Stimulated activated CD8-positive, alpha-beta memory T cell treated with anti-CD3 and anti-CD28 coated beads, Interleukin-2, amount 100 ng/mL, for 1 hour (primary cell): ENCODE measurements around the gene ZFR.

ENCODE experiments used
- DNase-seq, 2 donors: peaks; one replicate each; pipeline ENCODE4 v3.0.0-alpha.2; 2020; ENCODE audit warnings: low read depth in 2 of 2

Gene ZFR

GRCh38 chr5:32444431-32445286 is at the start of gene ZFR:
ZFR (minus strand) TSS chr5:32444740; CDS start chr5:32444658, 82 bp downstream.
- DNase-seq: peak; percentile 82 to 86

- DNase-seq: no peak
These were observed 46.5 kb upstream of the ZFR start for GRCh38 chr5:32490972-32491557.

- peak; percentile 46 to 58 for DNase-seq
These were observed 45.4 kb upstream of the ZFR start for GRCh38 chr5:32489791-32490562.

- no peak for DNase-seq
These were observed 42.9 kb upstream of the ZFR start for GRCh38 chr5:32487424-32487823.

- no peak for DNase-seq
These were observed 42.5 kb upstream of the ZFR start for GRCh38 chr5:32487008-32487407.

- no peak for DNase-seq
These were observed 37.7 kb upstream of the ZFR start for GRCh38 chr5:32482193-32482592.

- DNase-seq: no peak
These were observed 34.6 kb upstream of the ZFR start for GRCh38 chr5:32479096-32479495.

GRCh38 chr5:32476891-32477290 is 32.4 kb upstream of the ZFR start:
- no peak for DNase-seq

GRCh38 chr5:32475334-32476097 is 31.0 kb upstream of the ZFR start:
- DNase-seq: no peak

GRCh38 chr5:32474209-32474854 is 29.8 kb upstream of the ZFR start:
- no peak for DNase-seq

GRCh38 chr5:32473072-32473471 is 28.5 kb upstream of the ZFR start:
- no peak for DNase-seq

- no peak for DNase-seq
These were observed 27.2 kb upstream of the ZFR start for GRCh38 chr5:32471784-32472183.

- no peak for DNase-seq
These were observed 20.5 kb upstream of the ZFR start for GRCh38 chr5:32465076-32465475.

GRCh38 chr5:32462618-32463017 is 18.1 kb upstream of the ZFR start:
- DNase-seq: no peak

- DNase-seq: no peak
These were observed 17.0 kb upstream of the ZFR start for GRCh38 chr5:32461441-32462120.

GRCh38 chr5:32460702-32461101 is 16.2 kb upstream of the ZFR start:
- no peak for DNase-seq

GRCh38 chr5:32458880-32459495 is 14.4 kb upstream of the ZFR start:
- DNase-seq: no peak

GRCh38 chr5:32455311-32455710 is 10.8 kb upstream of the ZFR start:
- DNase-seq: no peak

- no peak for DNase-seq
These were observed 10.3 kb upstream of the ZFR start for GRCh38 chr5:32454821-32455220.

GRCh38 chr5:32453916-32454315 is 9.4 kb upstream of the ZFR start:
- DNase-seq: no peak
